Measurements from ENCODE around the gene CHST11.

The CHST11 gene

DNA sequence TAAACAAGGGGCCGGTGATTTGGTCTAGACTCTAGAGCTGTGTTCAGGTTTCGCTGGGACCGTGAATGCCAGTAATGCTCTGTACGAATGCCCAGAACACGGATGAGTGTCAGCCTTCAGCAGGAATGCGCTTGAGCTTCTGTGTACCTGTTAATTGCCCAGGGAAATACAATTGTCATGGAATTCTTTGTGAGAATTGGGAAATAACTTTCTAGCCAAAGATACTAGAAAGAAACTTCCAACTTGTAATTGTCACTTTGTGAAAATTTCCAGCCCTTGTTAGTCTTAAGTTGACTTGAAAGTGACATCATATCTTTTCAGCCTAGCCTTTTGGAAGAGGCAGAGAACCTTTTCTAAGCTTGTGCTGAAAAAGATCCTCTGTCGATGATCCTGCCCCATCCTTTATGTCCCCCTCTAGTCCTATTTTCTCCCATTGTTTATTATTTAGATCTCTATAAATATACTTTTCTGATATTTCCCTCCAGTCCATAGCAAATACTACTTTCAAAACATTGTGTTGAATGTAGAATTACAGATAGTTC, 2.7 kb downstream of the CHST11 start:
- peak overlapping the region; percentile 25 for H3K4me3 ChIP-seq (ENCODE audit: low read depth, low read length)

DNA sequence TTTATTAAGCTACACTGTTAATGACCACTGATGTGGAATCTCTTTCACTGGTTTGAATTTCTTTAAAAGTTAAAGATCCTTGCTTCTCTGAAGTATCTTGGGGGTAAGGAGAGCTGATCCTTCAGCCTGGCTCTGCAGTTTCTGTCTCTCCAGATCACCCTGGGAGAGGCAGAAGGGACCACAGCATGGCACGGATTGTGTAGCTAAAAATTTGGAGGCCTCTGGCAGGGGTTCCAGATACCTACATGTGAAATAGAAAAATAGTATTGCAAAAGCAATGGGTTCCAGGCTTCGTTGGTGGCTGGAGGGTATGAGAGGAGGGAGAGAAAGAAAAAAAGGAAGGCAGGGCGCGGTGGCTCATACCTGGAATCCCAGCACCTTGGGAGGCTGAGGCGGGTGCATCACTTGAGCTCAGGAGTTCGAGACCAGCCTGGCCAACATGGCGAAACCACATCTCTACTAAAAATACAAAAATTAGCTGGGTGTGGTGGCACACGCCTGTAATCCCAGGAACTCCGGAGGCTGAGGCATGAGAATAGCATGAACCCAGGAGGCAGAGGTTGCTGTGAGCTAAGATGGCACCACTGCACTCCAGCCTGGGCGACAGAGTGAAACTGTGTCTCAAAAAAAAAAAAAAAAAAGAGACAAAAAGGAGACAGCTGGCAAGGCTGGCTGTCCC, 3.4 kb downstream of the CHST11 start:
- H3K4me3 ChIP-seq (ENCODE audit: low read depth, low read length), result no peak overlapping the region

DNA sequence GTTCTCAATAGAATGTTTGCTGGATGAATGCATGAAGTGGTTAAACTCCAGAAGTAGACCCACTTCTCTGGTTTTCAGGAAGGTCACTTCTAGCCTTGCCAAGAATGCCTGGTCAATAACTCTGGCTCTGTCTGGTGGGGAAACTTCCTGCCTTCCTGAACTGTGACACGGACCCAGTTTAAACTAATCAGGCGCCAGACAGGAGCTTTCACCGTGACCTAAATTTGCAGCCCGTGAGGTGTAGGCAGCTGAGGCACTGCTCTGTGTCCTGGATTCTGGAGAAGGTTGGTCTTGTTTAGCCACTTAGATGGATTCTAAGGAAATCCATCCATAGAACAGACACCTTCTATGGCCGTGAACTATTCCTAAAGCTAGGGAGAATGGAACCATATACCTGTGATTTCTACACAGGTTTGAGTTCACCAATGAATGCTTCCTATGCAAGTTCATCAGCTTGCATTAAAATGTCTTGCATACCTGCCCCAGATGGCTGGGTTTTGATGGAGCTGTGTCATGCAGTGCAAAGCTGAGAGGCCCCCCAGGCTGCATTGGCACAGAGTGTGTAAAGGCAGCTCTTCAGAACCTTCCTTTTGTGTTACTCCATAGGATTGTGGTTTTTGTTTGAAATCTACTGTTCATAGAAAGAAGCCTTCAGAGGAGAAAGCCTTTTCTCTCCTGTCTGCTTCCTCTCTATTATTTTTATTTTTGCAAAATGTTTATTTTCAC, 4.4 kb downstream of the CHST11 start:
- no peak overlapping the region for H3K4me3 ChIP-seq (ENCODE audit: low read depth, low read length)

DNA sequence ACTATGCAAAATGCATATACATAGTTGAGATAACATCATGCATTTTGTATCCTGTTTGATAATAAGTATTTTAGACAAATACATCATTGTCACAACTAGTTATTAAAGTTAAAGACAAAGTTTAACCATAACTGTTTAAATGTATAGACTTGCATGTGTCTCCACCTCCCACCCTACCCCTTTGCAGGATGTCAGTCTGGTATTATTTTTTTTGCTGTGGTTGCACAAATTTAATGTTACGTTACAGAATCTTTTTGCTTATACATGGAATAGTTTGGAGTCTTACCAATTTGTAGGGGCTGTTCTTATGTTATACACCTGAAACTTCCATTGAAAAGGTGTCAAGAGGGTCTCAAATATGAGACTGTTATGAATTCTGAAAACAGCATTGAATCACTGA, 5.6 kb downstream of the CHST11 start:
- no peak overlapping the region for H3K4me3 ChIP-seq (ENCODE audit: low read depth, low read length)

DNA sequence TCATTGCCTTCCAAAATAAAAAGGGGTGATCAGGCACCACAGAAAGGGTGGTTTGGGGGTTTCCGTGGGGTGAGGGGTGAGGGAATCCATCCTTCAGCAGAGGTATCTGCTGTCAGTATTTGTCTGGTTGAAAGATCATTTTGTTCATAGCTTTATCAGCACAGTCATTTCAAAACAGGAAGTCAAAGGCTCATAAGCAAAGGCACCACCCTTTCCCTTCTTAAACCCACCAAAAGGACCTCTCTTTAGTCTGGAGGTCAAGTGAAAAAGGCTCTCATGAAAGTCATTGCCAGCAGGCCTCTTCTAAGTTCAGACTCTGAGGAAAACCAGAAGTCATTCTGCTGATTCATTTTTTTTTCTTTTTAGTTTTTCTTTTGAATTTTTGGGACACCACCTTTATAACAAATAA, 6.2 kb downstream of the CHST11 start:
- H3K4me3 ChIP-seq (ENCODE audit: low read depth, low read length), result no peak overlapping the region

DNA sequence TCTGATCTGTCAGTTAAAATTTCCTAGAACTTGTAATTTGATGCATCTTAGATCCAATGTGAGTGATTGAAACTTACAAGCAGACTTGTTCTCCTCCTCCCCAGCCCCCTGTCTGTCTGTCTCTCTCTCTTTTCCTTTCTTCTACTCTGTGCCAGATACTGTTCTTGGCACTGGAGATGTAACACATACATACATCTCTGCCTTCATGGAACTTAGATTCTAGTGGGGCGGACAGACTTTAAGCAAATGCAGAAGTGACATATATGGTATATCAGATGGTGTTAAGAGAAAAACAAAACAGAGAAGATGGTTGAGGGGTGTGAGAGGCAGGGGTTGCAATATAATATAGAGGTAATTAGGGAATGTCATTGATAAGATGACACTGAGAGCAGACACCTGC, 6.6 kb downstream of the CHST11 start:
- no peak overlapping the region for H3K4me3 ChIP-seq (ENCODE audit: low read depth, low read length)

DNA sequence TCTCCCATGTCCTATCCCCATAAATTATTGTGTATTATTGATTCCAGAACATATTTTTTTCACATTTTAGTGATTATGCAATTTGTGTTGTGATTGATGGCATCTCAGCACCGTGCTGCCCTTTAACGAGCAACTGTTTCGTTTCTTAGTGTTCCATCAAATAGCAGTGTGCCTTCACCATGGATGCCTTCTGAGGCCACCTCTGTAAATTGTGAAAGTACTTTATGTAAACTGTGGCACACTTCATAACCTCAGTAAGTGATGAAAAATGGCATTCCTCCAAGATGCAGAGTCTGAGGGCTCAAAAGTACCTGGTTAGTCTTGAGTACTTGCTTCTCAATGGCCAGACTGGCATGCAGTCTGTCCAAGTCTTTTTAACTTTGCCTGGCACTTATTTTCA, 8.2 kb downstream of the CHST11 start:
- H3K4me3 ChIP-seq (ENCODE audit: low read depth, low read length), result no peak overlapping the region

DNA sequence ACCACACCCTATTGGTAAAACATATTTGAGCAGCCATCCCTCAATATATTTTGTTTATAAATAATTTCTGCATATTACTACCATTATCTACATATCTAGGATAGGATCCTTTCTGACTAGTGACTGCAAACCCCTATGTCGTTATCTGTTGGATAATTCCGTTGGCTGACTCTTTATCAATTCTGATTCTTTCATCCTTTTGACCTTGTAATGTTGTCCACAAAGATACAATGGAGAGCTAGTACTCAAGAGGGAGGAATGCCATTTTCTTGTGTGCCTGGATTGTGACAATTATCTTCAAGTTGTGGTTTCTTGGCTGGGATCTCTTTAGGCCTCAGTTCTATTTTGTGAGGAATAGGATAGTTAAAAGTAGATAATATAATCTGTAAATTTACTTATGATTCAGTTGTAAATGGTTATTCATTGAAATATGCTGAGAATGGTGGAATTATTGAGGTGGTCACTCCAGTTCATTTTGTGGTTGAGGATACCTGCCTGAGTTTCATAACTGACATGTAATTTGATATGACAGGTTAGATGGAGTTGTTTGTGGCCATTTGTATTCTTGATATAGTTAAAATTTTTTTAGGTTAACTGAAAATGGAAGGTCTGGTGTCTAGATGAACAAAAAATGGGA, 10.1 kb downstream of the CHST11 start:
- H3K4me3 ChIP-seq (ENCODE audit: low read depth, low read length), result no peak overlapping the region

DNA sequence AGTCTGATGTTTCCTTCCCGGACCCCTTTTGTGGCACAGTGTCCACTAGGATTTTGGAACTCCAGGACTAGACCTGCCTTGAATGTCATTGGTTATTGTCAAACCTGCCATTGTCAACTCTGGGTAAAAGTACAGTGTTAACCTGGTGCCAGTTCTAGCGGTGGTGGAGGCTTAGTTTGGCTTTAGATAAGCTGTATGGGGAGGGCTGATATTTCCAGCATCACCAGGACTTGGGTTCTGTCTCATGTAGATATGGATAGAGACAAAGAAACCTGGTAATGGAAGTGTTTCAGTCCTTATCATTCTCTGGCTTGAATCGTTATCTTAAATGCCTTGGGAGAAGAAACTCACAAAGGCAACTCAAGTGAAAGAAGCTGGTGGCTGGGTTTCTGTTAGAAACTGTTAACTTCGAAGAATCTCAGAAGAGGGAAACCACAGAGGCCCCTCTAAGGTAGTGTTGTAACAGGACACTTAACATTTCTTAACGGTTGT, 10.6 kb downstream of the CHST11 start:
- no peak overlapping the region for H3K4me3 ChIP-seq (ENCODE audit: low read depth, low read length)

DNA sequence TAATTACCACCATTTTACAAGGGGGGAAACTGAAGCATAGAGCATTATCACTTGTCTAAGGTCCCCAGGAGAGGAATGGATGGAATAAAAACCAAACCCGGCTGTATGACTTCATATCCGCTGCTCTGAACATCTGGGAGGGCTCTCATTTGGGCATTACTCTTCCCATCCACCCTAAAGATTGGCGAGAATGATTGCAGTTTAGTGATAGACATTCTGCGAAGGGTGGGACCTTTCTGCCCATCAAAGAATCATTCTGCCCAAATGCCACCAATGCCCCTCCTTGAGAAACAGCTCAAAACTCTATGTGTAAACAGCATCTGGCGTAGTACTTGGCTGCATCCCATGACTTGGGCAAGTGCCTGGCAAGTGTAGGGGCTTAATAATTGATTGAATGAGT, 11.6 kb downstream of the CHST11 start:
- no peak overlapping the region for H3K4me3 ChIP-seq (ENCODE audit: low read depth, low read length)

DNA sequence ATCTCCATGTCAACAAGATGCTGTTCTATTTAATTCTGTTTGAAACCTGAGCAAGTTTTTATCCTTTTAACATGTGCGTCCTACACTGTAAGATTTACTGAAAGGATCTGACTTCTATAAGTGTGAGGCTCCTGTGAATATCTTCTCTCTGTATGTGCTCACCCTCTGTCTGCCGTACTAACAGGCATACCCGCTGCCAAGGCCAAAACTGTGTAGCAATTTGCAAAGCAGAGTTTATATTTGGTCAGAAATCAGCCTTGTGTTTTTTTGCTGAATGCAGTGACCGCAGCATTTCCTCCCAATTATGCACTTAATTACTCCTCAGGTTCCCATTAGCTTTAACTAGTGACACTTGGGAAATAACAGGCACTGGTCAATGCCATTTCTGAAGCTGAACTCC, 12.3 kb downstream of the CHST11 start:
- no peak overlapping the region for H3K4me3 ChIP-seq (ENCODE audit: low read depth, low read length)

DNA sequence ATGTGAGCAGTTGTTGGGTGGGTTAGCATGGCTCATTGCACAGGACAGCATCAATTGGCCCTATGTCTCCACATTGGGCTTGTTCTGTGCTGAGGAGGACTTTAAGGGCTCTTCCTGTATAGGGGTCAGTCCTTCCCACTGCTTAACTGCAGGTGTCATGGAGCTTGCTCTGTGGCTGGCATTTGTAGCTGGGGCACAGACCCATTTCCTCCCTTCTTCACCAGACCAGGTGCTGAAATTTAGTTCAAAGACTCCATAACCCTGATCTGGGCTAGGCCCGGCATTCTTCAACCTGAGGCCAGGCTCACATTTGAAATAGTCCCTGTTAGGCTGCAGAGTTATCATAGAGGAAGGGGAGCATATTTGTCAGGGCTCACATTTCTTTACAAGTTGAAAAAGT, 12.8 kb downstream of the CHST11 start:
- H3K4me3 ChIP-seq (ENCODE audit: low read depth, low read length), result no peak overlapping the region

DNA sequence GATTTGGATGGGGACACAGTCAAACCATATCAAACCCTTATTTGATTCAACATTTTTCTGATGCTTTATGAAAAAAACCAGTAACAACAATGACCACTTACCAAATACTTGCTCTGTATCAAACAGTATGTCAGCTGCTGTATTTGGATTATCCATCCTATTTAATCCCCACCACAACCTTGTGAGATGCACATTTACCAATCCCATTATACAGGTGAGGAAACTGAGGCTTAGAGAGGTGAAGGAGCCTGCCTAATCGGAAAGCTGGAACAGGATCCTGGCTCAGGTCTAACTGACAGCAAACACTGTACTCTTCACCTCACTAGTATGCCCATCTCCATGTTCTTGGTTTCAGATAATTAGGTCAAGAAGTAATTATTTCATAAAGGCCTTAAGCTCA, 13.8 kb downstream of the CHST11 start:
- H3K4me3 ChIP-seq (ENCODE audit: low read depth, low read length), result no peak overlapping the region

DNA sequence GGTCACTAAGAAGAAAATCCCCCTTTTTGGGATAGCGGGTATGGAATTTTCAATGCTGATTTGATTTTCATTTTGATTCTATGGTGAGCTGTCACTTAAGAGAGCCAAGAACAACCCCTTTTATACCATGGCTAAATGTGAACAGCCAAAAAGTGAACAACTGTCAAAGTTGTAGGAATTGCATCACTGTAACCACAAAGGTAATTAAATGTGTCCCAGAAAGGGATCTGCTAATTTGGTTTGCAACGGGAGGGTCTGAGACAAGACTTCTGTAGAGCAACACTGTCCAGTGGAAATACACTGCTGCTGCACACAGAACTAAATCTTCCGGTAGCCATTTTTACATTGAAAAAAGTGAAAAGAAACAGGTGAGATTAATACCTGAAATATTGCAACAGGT, 14.6 kb downstream of the CHST11 start:
- H3K4me3 ChIP-seq (ENCODE audit: low read depth, low read length), result no peak overlapping the region

DNA sequence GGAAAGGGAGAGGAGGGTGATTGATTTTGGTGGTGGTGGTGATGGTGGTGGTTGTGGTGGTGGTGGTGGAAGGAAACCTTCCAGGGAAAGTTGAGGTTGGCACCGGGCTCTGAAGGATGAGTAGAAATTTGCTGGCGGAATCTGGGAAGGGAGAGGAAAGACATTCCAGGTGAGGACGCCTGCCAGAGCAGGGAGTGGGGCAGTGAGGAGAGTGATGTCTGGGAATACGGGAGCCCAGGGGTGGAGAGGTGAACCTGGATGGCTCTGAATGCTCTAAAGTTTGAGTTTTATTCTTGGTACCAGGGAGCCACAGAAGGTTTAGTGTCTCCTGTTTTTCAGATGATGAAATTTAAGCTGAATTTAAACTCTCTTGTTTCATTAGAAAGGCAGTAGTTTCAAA, 16.0 kb downstream of the CHST11 start:
- H3K4me3 ChIP-seq (ENCODE audit: low read depth, low read length), result no peak overlapping the region

DNA sequence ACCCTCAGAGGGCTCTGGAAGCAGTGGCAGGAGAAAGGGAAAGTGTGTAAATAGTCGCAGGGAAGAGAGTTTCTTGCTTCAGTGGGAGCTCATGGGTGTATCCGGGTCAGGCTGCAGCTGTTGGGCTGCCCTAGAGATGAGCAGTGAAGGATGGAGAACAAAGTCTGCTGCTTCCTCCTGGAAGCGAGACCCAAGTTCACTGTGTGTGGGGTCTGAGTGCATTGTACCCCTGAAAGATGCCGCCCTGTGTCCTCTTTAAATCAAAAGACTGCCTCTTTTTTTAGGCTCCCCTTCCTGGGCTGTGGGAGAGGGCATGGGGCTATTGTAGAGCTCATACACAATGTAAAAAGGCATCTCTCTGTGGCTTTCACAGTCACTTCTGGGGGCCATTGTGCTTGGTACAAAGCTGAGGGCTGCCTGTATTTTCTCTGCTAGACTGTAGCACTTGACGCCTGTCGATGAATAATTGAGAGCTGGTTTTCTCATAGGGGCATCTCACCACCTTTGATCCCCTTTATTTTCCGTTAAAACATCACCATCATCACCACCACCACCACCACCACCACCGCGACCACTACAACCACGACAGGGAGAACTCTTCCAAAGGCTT, 16.7 kb downstream of the CHST11 start:
- H3K4me3 ChIP-seq (ENCODE audit: low read depth, low read length), result no peak overlapping the region

DNA sequence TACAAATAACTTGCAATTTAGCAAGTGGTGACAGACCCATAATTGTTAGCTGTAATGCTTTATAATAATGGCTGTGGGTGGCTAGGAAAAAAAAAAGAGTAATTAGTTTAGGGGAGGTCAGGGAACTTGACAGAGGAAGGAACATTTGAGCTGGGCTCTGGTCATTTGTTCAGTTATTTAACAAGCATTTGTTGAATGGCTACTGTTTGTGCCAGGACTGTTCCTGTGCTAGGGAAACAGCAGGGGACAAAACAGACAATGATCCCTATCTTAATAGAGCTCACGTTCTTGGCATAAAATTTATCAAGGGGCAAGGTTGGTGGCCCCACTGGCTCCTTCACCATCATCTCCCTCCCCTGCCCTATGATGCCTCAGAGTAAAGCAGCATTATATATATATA, 18.5 kb downstream of the CHST11 start:
- H3K4me3 ChIP-seq (ENCODE audit: low read depth, low read length), result no peak overlapping the region

DNA sequence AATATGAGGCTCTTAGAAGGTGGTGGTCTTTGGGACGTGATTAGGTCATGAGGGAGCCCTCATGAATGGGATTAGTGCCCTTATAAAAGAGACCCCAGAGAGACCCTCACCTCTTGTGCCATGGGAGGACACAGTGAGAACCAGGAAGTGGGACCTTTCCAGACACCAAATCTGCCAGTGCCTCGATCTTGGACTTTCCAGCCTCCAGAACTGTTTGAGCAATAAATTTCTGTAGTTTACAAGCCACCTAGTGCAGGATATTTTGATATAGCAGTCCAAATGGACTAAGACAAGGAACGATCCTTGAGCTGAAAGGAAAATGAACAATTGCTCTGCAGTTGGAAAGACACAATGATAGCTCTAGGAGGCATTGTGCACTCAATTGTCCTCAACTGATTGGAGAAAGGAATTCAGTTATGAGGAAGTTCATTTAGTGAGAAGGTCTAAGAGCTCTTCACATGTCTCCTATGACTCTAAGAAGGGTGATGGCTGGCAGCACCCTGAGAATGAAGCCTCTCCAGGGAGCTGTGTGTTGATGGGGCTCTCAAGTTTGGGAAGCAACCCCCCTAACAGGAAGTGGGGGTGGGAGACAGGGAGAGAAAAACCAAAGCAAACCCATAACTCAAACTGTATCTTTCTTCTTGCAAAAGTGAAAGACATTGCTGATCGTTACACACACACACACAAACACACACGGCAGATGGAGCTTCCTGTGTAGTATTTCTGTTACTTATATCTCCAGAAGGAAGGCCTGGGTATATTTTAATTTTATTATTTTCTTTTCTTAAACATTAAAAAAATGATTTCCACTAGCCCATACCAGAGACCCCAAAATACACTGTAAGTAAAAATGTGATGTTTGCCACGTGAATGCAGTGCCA, 21.0 kb downstream of the CHST11 start:
- H3K4me3 ChIP-seq (ENCODE audit: low read depth, low read length), result no peak overlapping the region

DNA sequence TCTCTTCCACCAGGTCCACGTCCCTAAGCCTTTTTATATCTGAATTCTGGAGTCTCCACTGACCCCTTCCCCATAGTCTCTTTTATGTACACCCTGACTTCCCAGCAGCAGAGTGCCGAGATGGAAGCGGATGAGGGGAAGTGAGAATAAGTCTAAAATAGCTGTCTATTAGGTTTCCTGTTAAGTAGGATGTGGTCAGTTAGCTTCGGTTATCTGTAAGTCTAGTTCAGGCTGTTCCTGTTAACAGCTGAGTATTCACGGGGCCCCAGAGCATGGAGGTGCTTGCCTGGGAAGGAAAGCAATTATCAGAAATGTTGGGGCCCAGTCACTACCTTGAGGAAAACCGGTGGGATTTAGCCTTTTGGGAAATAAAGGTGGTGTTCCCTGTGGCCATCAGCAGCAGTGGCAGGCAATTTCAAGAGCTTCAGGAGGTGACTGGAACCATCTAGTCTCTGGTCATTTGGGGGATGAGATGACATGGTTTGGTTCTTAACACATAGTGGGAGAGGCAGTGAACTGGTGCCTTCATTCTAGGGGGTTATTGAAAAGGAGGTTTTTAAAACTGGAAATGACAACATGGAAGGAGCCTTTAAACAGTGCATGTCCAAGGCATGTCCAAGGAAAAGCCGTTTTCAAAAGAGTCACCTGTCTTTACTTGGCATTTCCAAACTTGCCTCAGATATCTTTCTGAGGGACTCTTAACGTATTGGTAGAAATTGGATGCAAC, 21.8 kb downstream of the CHST11 start:
- no peak overlapping the region for H3K4me3 ChIP-seq (ENCODE audit: low read depth, low read length)

DNA sequence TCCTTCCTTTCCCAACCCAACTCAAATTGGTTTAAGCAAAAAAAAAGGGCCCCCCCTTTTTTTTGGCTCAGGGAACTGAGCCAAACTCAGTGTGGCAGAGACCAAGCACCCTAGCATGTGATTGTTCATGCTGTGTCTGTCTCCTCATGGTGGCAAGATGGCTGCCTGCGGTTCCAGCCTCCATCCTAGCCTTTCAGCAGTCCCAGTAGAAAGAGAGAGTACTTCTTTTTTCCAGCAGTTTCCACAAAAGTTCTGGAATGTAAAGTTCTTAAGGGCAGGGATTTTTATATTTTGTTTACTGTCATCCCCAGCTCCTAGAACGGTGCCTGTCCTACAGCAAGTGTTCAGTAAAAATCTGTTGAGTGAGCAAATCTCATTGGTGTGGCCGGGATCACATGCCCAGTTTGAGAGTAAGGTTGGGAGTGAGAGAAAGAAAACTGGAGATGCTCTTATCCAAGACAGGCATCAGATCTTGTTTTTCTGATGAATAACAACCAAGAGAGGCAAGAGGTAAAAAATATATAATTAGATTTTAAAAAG, 22.4 kb downstream of the CHST11 start:
- H3K4me3 ChIP-seq (ENCODE audit: low read depth, low read length), result no peak overlapping the region

All from iPS-11a (cell line).